SHP77 treated with DMSO at 0.1 percent for 48 hours (cell line): Measurements from ENCODE around the gene POU3F2.

Source experiments
- DNase-seq: peaks from one replicate; lab custom pipeline; 2025; lab: John Stamatoyannopoulos, UW

The POU3F2 gene

GRCh38 chr6:98834060-98835031, at the start of gene POU3F2:
POU3F2 (plus strand) TSS chr6:98834574; CDS start chr6:98834874, 300 bp downstream.
- DNase-seq, result peak; percentile 95

GRCh38 chr6:98787435-98787834, 46.9 kb upstream of the POU3F2 start:
- DNase-seq, result peak; percentile 73

GRCh38 chr6:98787961-98788360, 46.4 kb upstream of the POU3F2 start:
- no peak for DNase-seq

GRCh38 chr6:98794307-98794842, 40.0 kb upstream of the POU3F2 start:
- DNase-seq, result no peak

GRCh38 chr6:98797217-98797994, 37.0 kb upstream of the POU3F2 start:
- DNase-seq, result no peak

GRCh38 chr6:98800866-98801265, 33.5 kb upstream of the POU3F2 start:
- DNase-seq, result no peak

GRCh38 chr6:98808541-98809210, 25.7 kb upstream of the POU3F2 start:
- no peak for DNase-seq

GRCh38 chr6:98812220-98812619, 22.2 kb upstream of the POU3F2 start:
- DNase-seq, result no peak

- no peak for DNase-seq
These were observed 17.6 kb upstream of the POU3F2 start for GRCh38 chr6:98816799-98817198.

GRCh38 chr6:98821756-98822405, 12.5 kb upstream of the POU3F2 start:
- DNase-seq, result no peak

- DNase-seq, result no peak
These were observed 10.8 kb upstream of the POU3F2 start for GRCh38 chr6:98823428-98824161.

GRCh38 chr6:98824162-98824901, 10.0 kb upstream of the POU3F2 start:
- DNase-seq, result no peak

GRCh38 chr6:98824902-98825599, 9.3 kb upstream of the POU3F2 start:
- DNase-seq, result no peak

GRCh38 chr6:98825600-98826230, 8.7 kb upstream of the POU3F2 start:
- no peak for DNase-seq

GRCh38 chr6:98827295-98828159, 6.8 kb upstream of the POU3F2 start:
- no peak for DNase-seq

- peak; percentile 37 for DNase-seq
These were observed 6.1 kb upstream of the POU3F2 start for GRCh38 chr6:98828211-98828788.

GRCh38 chr6:98828941-98829411, 5.4 kb upstream of the POU3F2 start:
- DNase-seq, result peak; percentile 83
